Tongue (tissue), 2 donors: Measurements from ENCODE around the gene PDSS2. TPM values are rescaled to one million over a fixed set of nuclear protein-coding genes. Genes with fewer than 3 reads are reported as not detected.
"Not testable (repeated sequence)": the region's sequence is repeated elsewhere in the genome, so short reads cannot be mapped to it uniquely, and the experiment has no call there.

Source experiments
- DNase-seq: peaks from one replicate; pipeline ENCODE4 v3.0.0-alpha.2; 2015
- total RNA-seq: library from RNA; depleted of rRNA; stranded (reverse); fragments of >200 nt; gene quantifications from one replicate; pipeline ENCODE4 v1.2.3, GENCODE V29; 2014

The PDSS2 gene
- total RNA-seq, 1 donor from 2014 or later, result 11.6 TPM

DNA sequence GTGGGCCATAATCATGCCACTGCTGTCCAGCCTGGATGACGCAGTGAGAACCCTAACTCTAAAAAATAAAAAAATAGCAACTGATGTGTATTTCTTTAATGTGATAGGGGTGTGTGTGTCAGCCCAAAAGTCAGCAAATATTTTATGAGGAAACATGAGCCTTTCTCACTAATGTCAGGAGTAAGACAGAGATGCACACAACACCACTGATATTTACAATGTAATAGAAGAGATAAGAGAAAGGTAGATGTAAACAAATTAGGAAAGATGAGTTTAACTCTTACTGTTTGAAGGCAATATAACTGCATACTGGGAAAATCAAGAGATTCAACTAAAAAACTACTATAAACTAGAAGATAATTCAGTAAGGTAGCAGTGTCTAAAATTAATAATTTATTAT is 244.0 kb downstream of the PDSS2 start:
- DNase-seq, result no peak

DNA sequence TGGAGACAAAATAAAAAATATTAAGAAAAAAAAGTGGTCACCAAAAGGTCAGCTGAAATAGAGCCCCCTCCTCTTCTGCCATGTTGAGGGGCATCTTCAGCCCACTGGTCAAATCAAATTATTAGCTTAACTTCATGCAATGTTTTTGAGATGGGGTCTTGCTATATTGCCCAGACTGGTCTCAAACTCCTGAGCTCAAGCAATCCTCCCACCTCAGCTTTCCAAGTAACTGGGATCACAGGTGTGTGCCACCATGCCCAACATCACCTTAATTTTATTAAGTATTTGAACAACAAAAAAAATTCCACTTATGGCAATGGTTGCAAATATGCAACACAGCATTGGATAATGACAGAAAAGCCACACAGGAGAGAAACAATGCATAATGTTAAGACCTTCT is 244.7 kb downstream of the PDSS2 start:
- DNase-seq, result no peak

DNA sequence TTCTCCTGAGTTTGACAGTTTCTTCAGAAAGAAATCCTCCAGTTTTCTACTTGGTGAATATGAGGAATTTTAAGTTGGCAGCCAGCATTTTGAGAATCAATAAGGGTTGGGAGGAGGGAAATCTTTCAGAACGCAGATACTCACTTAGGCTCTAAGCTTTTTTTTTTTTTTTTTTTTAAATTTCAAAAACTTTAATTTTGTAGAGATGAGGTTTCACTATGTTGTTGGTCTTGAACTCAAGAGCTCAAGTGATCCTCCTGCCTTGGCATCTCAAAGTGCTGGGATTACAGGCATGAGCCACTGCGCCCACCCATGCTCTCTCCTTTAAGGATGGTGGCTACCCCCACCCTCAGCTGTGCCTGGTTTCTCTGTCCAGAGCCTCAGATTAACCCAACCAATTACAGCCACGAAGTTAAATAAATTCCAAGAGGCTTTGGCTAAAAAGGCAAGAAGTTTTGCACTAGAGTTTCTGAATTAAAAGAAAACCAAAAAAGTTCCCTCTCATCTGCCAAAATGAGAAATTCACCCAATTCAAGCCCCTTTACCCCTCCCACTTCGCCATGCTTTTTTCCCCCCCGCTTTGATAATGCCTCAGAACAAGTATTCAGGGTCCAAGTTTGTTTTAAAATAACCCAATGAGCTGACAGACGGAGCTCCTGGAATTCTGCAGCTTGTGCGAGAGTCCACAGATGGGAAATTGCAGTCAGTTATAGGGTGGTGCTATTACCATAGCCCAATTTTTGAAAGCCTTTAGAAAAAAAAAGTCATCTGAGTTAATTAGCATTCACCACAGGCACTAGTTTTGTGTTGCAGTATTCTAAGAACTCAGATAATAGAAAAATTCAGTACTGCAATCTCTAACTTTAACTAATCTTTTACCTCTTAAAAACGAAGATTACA is 249.7 kb downstream of the PDSS2 start:
- DNase-seq, result peak; percentile 25

DNA sequence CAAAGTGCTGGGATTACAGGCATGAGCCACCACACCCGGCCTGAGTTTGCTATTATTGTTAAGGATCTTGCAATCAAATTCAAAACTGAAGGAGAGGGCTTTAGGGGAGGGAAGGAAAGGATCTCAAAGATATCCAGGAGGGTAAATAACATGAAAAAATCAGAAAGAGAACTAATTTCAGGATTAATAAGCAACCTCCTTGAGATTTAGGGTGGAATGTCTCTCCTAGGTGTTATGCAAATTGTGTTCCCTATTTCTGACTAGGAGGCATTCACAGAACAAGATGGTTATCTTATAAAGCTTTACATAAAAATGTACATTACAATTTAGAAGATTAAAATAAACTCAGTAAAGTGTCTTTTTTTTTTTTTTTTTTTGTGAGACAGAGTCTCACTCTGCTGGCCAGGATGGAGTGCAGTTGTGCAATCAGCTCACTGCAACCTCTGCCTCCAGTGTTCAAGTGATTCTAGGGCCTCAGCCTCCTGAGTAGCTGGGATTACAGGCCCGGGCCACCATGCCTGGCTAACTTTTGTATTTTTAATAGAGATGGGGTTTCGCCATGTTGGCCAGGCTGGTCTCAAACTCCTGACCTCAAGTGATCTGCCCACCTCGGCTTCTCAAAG is 252.0 kb downstream of the PDSS2 start:
- DNase-seq, result no peak

DNA sequence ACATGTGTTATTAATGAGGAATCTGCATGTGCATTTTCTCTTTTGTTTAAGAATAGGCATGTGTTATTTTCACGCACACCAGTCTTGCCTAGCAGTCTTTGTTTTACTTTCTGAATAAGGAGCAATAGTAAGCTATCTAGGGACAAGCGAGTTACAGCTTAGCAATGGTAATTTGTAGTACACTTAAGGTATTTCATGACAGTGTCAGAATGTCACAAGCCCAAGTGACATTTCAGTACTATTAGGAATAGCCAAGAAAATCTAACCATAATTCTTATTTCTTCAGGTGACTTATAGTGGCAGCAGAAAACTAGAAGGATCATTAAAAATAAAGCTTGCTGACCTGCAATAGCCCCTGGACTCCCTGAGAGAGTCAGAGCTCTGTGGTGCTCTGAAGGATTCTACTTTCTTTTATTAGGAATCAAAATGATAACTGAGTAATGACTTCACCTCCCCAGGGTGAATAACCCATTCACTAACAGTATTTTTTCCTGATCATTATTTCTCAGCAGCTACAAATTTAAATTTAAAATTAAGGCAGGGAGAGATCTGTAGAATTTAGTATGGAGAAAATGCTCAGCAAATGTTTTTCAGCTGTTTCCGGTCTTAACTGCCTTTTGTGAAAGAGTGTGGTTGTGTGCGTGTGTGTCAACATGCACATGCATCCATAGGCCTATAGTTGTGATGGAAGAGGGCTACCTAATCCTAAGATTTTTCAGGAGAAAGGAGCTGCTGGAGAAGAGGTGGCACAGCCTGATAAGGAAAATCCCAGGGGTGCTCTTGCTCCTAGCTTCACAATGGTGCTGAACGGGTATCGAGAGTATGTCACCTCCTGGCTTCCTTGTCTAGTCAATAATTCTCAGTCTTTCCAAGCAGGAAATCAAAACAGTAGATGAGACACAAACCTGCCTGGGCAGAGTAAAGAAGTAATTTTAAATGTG is 254.0 kb downstream of the PDSS2 start:
- DNase-seq, result no peak

DNA sequence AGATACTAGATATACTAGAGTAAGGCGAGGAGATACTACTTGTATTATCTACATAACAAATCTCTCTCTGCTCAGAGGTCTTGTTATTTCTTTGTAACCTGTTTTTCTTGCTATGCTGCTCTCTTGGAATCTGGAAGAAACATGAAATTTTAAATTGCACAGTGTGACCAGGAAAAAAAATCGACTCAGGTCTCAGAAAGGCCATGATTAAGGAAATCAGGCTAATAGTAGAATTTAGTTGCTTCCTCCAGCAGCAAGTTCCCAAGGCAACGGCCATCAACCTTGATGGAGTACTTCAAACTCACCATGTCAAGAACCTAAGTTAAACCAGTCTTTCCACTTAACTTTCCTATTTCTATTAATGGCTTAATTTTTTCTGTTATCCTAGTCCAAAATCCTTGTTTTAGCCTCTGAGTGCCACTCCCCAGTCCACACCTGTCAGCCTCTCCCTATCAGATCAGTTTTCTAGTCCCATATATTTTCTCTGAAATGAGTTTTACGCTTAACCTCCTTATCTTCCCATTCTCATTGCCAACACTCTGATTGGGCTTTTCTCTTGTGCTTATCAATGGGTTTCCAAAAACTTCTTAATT is 256.4 kb downstream of the PDSS2 start:
- DNase-seq, result no peak

DNA sequence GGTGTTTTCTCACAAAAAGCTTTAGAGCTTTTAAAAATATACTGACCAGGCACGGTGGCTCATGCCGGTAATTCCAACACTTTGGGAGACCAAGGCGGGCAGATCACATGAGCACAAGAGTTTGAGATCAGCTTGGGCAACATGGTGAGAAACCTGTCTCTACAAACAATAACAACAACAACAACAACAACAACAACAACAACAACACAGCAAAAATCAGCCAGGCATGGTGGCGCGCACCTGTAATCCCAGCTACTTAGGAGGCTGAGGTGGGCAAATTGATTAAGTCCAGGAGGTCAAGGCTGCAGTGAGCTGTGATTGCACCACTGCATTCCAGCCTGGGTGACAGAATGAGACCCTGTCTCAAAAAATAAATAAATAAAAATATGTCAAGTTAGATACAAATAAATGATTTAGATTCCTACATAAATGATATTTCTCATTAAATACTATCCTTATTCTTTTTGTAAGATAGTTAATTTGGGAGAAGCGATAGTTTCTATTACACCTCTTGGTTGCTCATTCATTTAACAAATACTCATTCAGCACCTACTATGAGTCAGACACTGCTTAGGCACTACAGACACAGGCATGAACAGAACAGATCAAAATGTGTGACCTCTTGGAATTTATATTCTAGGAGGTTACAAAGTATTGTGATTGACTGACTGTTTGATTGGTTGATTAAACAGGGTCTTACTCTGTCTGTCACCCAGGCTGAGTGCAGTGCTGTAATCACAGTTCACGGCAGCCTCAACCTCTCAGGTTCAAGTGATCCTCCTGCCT is 260.5 kb downstream of the PDSS2 start:
- DNase-seq, result no peak

DNA sequence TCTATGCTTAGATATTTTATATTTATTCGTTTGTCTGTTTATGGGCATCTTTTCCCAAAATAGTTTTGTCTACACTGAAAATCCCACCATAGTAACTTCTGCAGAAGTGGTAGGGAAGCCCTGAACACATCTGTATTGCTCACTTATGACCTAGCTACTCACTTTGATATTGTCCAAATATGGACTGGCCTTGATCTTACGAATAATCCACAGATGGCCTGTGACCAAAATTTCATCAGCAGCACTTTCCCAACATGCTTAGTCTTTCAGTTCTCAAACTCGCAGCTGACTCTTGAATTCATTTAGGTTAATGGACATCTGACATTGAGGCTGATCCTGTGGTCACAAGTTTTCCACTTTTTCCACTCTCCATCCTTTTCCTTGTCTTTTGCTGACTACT is 263.2 kb downstream of the PDSS2 start:
- no peak for DNase-seq

DNA sequence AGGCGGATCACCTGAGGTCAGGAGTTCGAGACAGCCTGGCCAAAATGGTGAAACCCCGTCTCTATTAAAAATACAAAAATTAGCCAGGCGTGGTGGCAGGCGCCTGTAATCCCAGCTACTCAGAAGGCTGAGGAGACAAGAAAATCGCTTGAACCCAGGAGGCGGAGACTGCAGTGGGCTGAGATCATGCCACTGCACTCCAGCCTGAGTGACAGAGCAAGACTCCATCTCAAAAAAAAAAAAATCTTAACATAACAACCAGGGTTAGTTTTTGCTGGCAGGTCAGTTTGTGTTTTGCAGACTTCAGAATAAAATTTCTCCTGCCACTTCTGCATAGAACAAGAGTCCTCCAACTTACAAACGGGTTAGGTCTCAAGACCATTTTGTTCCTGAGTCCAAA is 264.6 kb downstream of the PDSS2 start:
- DNase-seq, result not testable (repeated sequence)

DNA sequence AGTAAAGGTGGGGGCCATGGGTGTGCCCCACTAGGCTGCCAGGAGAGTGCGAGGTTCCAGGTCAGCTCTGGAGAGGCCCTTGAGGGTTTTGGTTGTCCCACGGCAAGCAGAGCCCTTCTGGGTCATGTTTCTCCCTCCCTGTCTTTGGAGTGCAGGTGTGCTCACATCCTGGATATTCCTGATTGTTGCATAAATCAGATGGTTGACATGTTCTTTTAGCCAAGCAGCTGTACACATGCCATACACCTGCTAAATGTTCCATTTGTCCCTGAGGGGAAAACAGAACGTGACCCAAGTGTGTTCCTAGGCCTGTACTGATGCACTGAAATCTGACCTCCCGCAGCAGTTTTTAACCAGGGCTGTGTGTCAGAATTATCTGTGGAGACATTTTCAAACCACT is 266.5 kb downstream of the PDSS2 start:
- peak; percentile 59 for DNase-seq

DNA sequence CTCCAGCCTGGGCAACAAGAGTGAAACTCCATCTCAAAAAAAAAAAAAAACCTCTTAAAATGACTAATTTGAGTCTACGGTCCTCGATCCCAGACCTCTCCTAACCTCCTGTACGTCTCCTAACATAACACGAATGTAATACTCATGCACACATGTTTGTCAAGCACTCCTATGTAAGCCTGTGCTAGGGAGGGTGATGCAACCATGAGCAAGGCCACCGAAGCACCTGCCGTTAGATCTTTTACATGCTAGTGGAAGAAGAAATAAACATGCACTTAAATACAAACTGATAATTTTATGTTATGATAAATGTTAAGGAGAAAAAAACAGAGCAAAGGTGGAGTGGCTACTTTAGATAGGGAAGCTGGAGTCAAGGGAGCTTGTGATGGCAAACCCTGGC is 271.7 kb downstream of the PDSS2 start:
- DNase-seq, result no peak

DNA sequence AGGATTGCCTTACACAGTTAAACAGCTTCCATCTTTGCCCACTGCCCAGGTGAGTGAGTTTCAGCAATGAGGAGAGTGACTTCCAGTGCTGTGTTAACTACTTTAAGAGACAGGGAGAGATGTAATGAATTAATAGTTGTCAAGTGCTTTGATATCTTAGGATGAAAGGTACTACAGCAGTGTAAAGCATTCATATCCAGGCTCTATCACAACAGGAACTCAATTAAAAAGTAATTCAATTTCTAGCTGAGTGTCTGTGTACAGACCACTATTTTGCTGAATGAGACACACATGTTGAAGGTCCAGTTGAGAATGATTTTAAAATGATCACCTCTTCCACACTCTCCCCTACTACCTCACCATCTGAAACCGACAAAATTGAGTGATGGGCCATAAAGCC is 273.3 kb downstream of the PDSS2 start:
- DNase-seq, result no peak

DNA sequence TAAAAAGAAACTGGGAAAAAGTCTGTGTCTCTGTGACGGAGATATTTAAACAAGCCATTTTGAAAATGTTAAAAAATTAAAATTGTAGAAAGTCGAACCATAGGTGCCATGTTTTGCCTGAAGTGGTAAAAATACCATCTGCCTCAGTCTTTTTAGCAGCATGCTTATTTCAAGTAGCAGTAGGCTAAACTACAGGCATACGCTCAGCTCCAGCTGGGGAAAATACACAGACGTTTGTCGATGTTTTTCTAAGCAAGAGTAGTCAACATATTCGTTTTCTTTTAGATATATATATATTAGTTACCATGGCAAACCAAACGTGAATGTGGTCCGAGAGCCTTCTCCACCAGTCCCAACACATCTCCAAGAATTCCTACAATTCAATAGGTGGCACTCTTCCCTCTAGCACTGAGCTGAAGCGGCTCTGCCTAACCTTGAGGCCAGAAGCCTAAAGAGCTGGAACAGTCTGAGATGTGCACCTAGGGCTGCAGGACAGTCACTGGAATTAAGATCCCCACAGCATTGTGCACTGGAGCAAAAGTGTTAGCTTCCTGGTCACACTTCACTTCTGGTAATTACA is 273.9 kb downstream of the PDSS2 start:
- DNase-seq, result peak; percentile 40

DNA sequence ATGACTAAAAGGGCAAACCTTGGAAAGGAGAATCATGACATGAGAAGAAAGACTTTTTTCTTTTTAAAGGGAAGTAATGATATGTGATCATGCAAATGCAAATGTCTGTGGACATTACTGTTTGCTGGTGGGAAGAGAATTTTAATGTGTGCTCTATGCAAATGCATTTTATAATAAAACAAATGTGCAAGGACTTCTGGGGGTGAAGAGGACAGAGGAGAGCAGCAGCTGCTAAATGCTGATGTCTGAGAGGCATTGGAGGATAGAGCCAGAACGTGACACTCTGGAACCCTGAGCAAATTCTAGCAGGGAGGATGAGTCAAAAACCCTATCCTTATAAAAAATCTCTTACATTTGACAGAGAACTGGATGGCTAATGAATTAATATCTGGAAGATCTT is 274.9 kb downstream of the PDSS2 start:
- DNase-seq, result no peak

DNA sequence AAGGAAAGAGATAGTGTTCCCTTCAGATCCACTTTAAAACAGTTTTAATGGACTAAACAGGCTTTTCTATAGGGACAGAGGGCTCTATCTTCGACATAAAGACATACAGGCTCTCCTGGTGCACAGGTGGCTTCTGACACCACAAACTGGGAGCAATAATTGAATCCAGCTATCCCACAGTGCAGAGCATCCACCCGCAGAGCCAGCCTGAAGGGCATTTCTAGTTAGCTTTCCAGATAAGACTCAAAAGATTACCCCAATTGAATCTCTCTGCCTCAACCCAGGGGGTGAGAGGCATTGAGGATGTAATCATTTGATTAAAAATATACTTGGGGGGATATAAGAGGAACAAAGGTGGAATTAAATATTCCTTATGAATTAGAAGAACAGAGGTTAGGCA is 279.3 kb downstream of the PDSS2 start:
- no peak for DNase-seq

DNA sequence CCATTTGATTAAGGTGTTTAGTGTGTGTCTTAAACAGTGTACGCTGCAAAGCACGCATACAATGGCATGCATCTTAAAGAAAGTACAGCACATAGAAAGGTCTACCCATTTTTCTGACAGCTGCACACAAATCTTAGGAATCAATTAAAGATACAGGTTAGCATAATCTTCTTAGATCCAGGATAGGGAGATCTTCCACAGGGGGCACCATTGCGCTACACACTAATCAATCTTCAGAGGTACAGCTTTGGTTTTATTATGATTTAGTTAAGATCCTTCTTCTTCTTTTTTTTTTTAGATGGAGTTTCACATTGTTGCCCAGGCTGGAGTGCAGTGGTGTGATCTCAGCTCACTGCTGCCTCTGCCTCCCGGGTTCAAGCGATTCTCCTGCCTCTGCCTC is 280.4 kb downstream of the PDSS2 start:
- DNase-seq, result peak; percentile 20

DNA sequence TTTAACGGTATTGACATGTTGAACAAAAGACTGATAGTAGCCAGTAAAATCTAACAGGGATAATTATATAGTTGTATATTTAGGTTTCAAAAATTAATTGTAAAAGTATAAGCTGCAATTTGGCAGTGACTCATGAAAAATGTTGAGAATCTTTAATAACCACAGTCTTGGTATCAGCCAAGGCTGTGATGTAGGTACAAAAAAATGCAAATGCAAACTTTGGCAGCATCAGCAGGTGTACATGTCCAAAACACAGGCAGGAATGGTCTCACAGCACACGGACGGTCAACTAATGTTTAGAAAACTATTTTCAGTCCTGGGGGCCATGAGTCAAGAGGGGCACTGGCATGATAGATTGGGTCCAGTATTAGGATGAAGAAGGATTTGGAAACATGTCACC is 285.6 kb downstream of the PDSS2 start:
- DNase-seq, result no peak

DNA sequence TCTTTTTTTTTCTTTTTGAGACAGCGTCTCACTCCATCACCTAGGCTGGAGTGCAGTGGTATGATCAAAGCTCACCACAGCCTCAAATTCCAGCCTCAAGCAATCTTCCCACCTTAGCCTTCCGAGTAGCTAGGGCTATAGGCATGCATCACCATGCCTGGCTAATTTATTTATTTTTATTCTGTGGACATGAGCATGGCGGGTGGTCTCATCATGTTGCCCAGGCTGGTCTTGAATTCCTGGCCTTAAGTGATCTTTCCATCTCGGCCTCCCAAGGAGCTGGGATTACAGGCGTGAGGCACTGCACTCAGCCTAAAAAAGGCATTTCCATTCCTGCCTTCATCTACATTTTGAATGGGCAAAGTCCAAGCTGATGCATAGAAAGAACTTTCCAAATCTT is 287.9 kb downstream of the PDSS2 start:
- DNase-seq, result no peak

DNA sequence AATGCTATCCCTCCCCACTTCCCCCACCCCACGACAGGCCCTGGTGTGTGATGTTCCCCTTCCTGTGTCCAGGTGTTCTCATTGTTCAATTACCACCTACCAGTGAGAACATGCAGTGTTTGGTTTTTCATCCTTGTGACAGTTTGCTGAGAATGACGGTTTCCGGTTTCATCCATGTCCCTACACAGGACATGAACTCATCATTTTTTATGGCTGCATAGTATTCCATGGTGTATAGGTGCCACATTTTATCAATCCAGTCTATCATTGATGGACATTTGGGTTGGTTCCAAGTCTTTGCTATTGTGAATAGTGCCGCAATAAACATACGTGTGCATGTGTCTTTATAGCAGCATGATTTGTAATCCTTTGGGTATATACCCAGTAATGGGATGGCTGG is 295.1 kb downstream of the PDSS2 start:
- DNase-seq, result not testable (repeated sequence)

DNA sequence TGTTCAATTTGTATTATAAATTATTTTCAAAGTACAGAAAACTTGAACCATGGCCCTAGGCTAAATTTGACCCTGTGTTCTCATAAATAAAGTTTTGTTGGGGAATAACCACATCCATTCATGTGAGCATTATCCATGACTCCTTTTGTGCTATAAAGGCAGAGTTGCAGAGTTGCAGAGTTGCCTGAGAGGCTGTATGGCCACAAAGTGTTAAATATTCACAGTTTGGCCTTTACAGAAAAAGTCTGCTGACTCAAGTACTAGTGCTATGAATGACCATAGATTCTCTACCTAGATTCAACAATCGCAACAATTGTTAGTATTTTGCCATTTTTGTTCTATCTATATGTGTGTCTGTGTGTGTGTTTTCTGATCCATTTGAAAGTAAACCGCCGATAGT is 297.8 kb downstream of the PDSS2 start:
- DNase-seq, result no peak

DNA sequence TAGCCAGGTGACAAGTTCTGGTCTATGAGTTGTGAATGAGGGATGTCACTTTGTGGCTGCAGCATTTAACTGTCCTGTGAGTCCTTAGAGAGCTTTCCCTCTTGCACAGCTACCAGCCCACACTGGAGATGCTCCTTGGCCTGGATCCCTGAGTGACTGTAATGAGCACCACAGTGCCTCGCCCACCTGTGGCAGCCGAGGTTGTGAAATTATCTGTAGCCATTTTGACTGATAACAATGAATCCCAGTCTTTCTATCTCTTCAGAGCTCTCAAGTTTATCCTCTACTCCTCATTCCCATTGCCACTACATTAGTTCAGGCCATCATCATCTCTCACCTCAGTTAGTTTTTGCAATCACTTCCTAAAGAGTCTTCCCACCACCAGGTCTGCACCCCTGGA is 302.7 kb downstream of the PDSS2 start:
- no peak for DNase-seq
